ENCODE data around the gene PAQR7.

DNA sequence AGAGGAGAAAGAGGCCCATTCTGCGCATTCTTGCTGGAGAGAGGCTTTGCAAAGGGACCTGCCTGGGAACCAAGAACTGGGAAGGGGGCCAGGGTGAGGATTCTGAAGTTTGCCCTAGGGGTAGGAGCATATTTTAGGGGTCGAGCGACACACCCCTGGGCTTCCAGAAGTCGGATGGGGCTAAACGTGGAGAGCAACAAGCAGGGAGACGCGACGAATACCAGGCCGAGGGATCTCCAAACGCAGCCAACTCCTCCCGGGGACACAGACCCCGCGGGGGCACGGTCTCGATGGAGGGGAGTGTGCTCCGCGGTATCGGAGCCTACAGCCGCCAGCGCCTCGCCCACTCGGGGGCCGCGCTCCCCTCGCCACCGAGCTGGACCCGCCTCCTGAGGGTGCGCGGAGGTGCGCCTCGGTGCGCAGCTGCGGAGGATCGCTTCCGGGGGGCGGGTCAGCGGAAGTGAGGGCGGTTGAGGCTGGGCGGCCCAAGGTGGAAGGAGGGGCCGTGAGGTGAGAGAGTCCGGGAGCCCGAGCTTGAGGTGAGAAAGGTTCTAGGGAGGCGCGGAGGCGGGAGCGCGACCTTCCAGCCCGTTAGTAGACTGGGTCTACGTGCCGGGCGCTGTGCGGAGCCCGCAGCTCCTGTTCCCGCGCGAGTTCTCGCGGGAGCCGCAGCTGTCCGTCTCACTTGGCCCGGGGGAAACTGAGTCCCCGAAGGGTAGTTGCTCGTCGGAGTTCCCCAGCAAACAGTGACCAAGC, 55.8 kb downstream of the PAQR7 start, which contains the start of gene MTFR1L:
- TF ChIP-seq, protein P1, sequence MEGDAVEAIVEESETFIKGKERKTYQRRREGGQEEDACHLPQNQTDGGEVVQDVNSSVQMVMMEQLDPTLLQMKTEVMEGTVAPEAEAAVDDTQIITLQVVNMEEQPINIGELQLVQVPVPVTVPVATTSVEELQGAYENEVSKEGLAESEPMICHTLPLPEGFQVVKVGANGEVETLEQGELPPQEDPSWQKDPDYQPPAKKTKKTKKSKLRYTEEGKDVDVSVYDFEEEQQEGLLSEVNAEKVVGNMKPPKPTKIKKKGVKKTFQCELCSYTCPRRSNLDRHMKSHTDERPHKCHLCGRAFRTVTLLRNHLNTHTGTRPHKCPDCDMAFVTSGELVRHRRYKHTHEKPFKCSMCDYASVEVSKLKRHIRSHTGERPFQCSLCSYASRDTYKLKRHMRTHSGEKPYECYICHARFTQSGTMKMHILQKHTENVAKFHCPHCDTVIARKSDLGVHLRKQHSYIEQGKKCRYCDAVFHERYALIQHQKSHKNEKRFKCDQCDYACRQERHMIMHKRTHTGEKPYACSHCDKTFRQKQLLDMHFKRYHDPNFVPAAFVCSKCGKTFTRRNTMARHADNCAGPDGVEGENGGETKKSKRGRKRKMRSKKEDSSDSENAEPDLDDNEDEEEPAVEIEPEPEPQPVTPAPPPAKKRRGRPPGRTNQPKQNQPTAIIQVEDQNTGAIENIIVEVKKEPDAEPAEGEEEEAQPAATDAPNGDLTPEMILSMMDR (IDR thresholded peaks at IDR 0.05), result no peak
- TF ChIP-seq POLR2A (IDR thresholded peaks at IDR 0.05), result peak; percentile 92 to 97

Measured in thyroid gland (tissue), 4 donors.